Skin epidermis (tissue), 12 donors: ENCODE data around the gene GRB14.
"Not testable (repeated sequence)": the region's sequence is repeated elsewhere in the genome, so short reads cannot be mapped to it uniquely, and the experiment has no call there.

ENCODE experiments used
- H3K27ac ChIP-seq, 21 experiments: fragments of 200-600 bp; sonication (generic) in 11 of 21; one replicate each; pipeline ENCODE4 v1.5.0; 2020; ENCODE audit warnings: mild to moderate bottlenecking in 3 of 21, inconsistent platforms in 2 of 21, moderate library complexity in 2 of 21
- H3K4me3 ChIP-seq, 7 experiments: fragments of 200-600 bp; sonication (generic) in 2 of 7; one replicate each; pipeline ENCODE4 v1.5.0; 2020; ENCODE audit warnings: inconsistent platforms in 2 of 7, mild to moderate bottlenecking in 2 of 7, moderate library complexity in 1 of 7

Gene GRB14

GRCh38 chr2:164561991-164562390 is 59.3 kb downstream of the GRB14 start:
- H3K27ac ChIP-seq, result no peak overlapping the region
- H3K4me3 ChIP-seq, result no peak overlapping the region

- no peak overlapping the region for H3K4me3 ChIP-seq
- no peak overlapping the region for H3K27ac ChIP-seq
Measured at GRCh38 chr2:164561416-164561815, 59.9 kb downstream of the GRB14 start.

- Histone ChIP-seq H3K27ac (no peak overlapping the region), H3K4me3 (no peak overlapping the region)
Measured at GRCh38 chr2:164560902-164561301, 60.4 kb downstream of the GRB14 start.

- Histone ChIP-seq H3K27ac (no peak overlapping the region), H3K4me3 (no peak overlapping the region)
Measured at GRCh38 chr2:164560181-164560792, 61.0 kb downstream of the GRB14 start.

GRCh38 chr2:164558450-164558849 is 62.8 kb downstream of the GRB14 start:
- Histone ChIP-seq H3K27ac (no peak overlapping the region), H3K4me3 (no peak overlapping the region)

GRCh38 chr2:164554487-164554886 is 66.8 kb downstream of the GRB14 start:
- Histone ChIP-seq H3K27ac (no peak overlapping the region), H3K4me3 (no peak overlapping the region)

- Histone ChIP-seq H3K4me3 (no peak overlapping the region), H3K27ac (no peak overlapping the region)
Measured at GRCh38 chr2:164551519-164551918, 69.8 kb downstream of the GRB14 start.

- H3K4me3 ChIP-seq, H3K27ac ChIP-seq: not testable (repeated sequence)
Measured at GRCh38 chr2:164549705-164550104, 71.6 kb downstream of the GRB14 start.

- no peak overlapping the region for H3K27ac ChIP-seq
- H3K4me3 ChIP-seq, result no peak overlapping the region
Measured at GRCh38 chr2:164545484-164545883, 75.8 kb downstream of the GRB14 start.

GRCh38 chr2:164542581-164543021 is 78.7 kb downstream of the GRB14 start:
- Histone ChIP-seq H3K4me3 (no peak overlapping the region), H3K27ac (no peak overlapping the region)

GRCh38 chr2:164538240-164538866 is 82.9 kb downstream of the GRB14 start:
- no peak overlapping the region for H3K27ac ChIP-seq
- no peak overlapping the region for H3K4me3 ChIP-seq

GRCh38 chr2:164535280-164536025 is 85.8 kb downstream of the GRB14 start:
- H3K4me3 ChIP-seq, result no peak overlapping the region
- H3K27ac ChIP-seq, result no peak overlapping the region

GRCh38 chr2:164530464-164530863 is 90.8 kb downstream of the GRB14 start:
- no peak overlapping the region for H3K27ac ChIP-seq

GRCh38 chr2:164523726-164524125 is 97.6 kb downstream of the GRB14 start:
- H3K4me3 ChIP-seq, result no peak overlapping the region

More at GRCh38 chr2:164530464-164530863, 90.8 kb downstream of the GRB14 start:
- no peak overlapping the region for H3K4me3 ChIP-seq

GRCh38 chr2:164523009-164523408 is 98.3 kb downstream of the GRB14 start:
- H3K4me3 ChIP-seq, result no peak overlapping the region
- peak overlapping the region in 1 of 21 experiments; percentile 23 for H3K27ac ChIP-seq

More at GRCh38 chr2:164523726-164524125, 97.6 kb downstream of the GRB14 start:
- H3K27ac ChIP-seq, result peak overlapping the region in 1 of 21 experiments; percentile 23

GRCh38 chr2:164522561-164522981 is 98.7 kb downstream of the GRB14 start:
- H3K27ac ChIP-seq, result peak overlapping the region in 1 of 21 experiments; percentile 23

GRCh38 chr2:164515734-164516133 is 105.5 kb downstream of the GRB14 start:
- H3K4me3 ChIP-seq, result no peak overlapping the region
- peak overlapping the region in 3 of 21 experiments; percentile 48 to 66 (median 57) for H3K27ac ChIP-seq

More at GRCh38 chr2:164522561-164522981, 98.7 kb downstream of the GRB14 start:
- H3K4me3 ChIP-seq, result no peak overlapping the region

GRCh38 chr2:164515030-164515429 is 106.3 kb downstream of the GRB14 start:
- Histone ChIP-seq H3K4me3 (no peak overlapping the region), H3K27ac (peak overlapping the region in 16 of 21 experiments; percentile 15 to 76 (median 52))

GRCh38 chr2:164514491-164514890 is 106.8 kb downstream of the GRB14 start:
- Histone ChIP-seq H3K27ac (peak overlapping the region in 15 of 21 experiments; percentile 4 to 76 (median 58)), H3K4me3 (no peak overlapping the region)

- no peak overlapping the region for H3K27ac ChIP-seq
Measured at GRCh38 chr2:164512871-164513270, 108.4 kb downstream of the GRB14 start.

GRCh38 chr2:164511738-164512137 is 109.5 kb downstream of the GRB14 start:
- Histone ChIP-seq H3K27ac (peak overlapping the region in 5 of 21 experiments; percentile 0 to 37 (median 7)), H3K4me3 (no peak overlapping the region)

More at GRCh38 chr2:164512871-164513270, 108.4 kb downstream of the GRB14 start:
- H3K4me3 ChIP-seq, result no peak overlapping the region
